H1 (cell line): ENCODE measurements around the gene ST8SIA4. TPM values are rescaled to one million over a fixed set of nuclear protein-coding genes. Genes with fewer than 3 reads are reported as not detected.

Experiments used
- CTCF ChIA-PET: fragments of 300-600 bp; sonication (Branson Sonifier 250); formaldehyde crosslinking; loops from one replicate; lab custom pipeline; 2021; ENCODE audit not compliant: partially characterized antibody; lab: Charles Lee
- POLR2A ChIA-PET: fragments of 300-600 bp; sonication (Branson Sonifier 250); formaldehyde crosslinking; loops from one replicate; lab custom pipeline; 2021; ENCODE audit warnings: inconsistent platforms; ENCODE audit not compliant: partially characterized antibody; lab: Charles Lee
- DNase-seq, 2 experiments: peaks; one replicate each; pipeline versions ENCODE4 v3.0.0 to v3.0.0-alpha.2; 2010 to 2022; ENCODE audit warnings: low spot score in 2 of 2, low read depth in 1 of 2, mixed read lengths in 1 of 2
- FAIRE-seq: peaks from 2 replicates; lab custom pipeline; 2011; peaks lifted over from hg19 to GRCh38; lab: Jason Lieb, UNC
- H2AFZ ChIP-seq: 2 replicates; pipeline ENCODE4 v1.8.1; 2012; ENCODE audit warnings: low read length, inconsistent platforms
- H2AK5ac ChIP-seq: 2 replicates; pipeline ENCODE4 v1.6.1; 2013; ENCODE audit warnings: low read depth, low read length
- H2BK120ac ChIP-seq: replicated peaks from 2 replicates; pipeline ENCODE3; 2013; ENCODE audit warnings: low read depth, low read length, inconsistent platforms
- H2BK12ac ChIP-seq: 2 replicates; pipeline ENCODE4 v1.6.1; 2013; ENCODE audit warnings: low read depth, low read length
- H2BK15ac ChIP-seq: 2 replicates; pipeline ENCODE4 v1.6.1; 2013; ENCODE audit warnings: low read length
- H2BK20ac ChIP-seq: 2 replicates; pipeline ENCODE4 v1.6.1; 2013; ENCODE audit warnings: low read length
- H2BK5ac ChIP-seq: 2 replicates; pipeline ENCODE4 v1.6.1; 2013; ENCODE audit warnings: low read depth, low read length
- H3K14ac ChIP-seq: 2 replicates; pipeline ENCODE4 v1.6.1; 2013; ENCODE audit warnings: inconsistent platforms; ENCODE audit not compliant: insufficient read length
- H3K18ac ChIP-seq: 2 replicates; pipeline ENCODE4 v1.6.1; 2013; ENCODE audit warnings: low read length; ENCODE audit errors: extremely low read depth
- H3K23ac ChIP-seq: 2 replicates; pipeline ENCODE4 v1.6.1; 2013; ENCODE audit warnings: inconsistent platforms; ENCODE audit not compliant: insufficient read length
- H3K23me2 ChIP-seq: 2 replicates; pipeline ENCODE4 v1.6.1; 2013; ENCODE audit warnings: low read depth, low read length
- H3K27ac ChIP-seq: 2 replicates; pipeline ENCODE4 v1.6.1; 2011; ENCODE audit warnings: low read depth, low read length, inconsistent platforms
- H3K27me3 ChIP-seq, 4 experiments: replicated peaks in 1 of 4; 1 replicate in 1 of 4; 2 replicates in 3 of 4; pipeline versions ENCODE4 v1.6.1 to v1.8.1; 2011 to 2013; ENCODE audit warnings: low read length in 3 of 4, mild to moderate bottlenecking in 3 of 4, inconsistent platforms in 2 of 4, mixed read lengths in 2 of 4, moderate library complexity in 1 of 4; ENCODE audit not compliant: control insufficient read depth in 3 of 4, insufficient read depth in 3 of 4; ENCODE audit errors: extremely low read depth in 1 of 4
- H3K36me3 ChIP-seq, 4 experiments: 2 replicates each; pipeline versions ENCODE4 v1.6.1 to v1.8.1; 2011 to 2013; ENCODE audit warnings: mild to moderate bottlenecking in 4 of 4, low read length in 3 of 4, moderate library complexity in 2 of 4, control low read depth in 1 of 4, inconsistent platforms in 1 of 4; ENCODE audit not compliant: insufficient read depth in 4 of 4, control insufficient read depth in 2 of 4
- H3K4ac ChIP-seq: replicated peaks from 2 replicates; pipeline ENCODE3; 2013; ENCODE audit warnings: low read length, low read depth, mixed read lengths, inconsistent platforms; ENCODE audit not compliant: insufficient read length
- H3K4me1 ChIP-seq, 4 experiments: replicated peaks in 1 of 4; 1 replicate in 1 of 4; 2 replicates in 3 of 4; pipeline versions ENCODE4 v1.6.1 to v1.8.1; 2011 to 2013; ENCODE audit warnings: low read length in 3 of 4, inconsistent platforms in 2 of 4, mixed read lengths in 1 of 4; ENCODE audit not compliant: insufficient read depth in 4 of 4, control insufficient read depth in 3 of 4
- H3K4me2 ChIP-seq, 2 experiments: 2 replicates each; pipeline versions ENCODE4 v1.6.1 to v1.8.1; 2011 to 2013; ENCODE audit warnings: low read depth in 2 of 2, low read length in 2 of 2, control low read depth in 1 of 2, inconsistent platforms in 1 of 2, mild to moderate bottlenecking in 1 of 2; ENCODE audit not compliant: insufficient read depth in 1 of 2
- H3K4me3 ChIP-seq, 4 experiments: fragments of 200-600, 300-600 bp in 1 of 4; sonication (generic), shearing (Covaris generic), sonication (Bioruptor Twin) in 1 of 4; 2 replicates each; pipeline versions ENCODE4 v1.5.1 to v1.8.1; 2011 to 2016; ENCODE audit warnings: low read length in 4 of 4, low read depth in 3 of 4, control low read depth in 2 of 4, inconsistent platforms in 2 of 4, mild to moderate bottlenecking in 2 of 4, mixed read lengths in 1 of 4, moderate library complexity in 1 of 4; ENCODE audit not compliant: insufficient read depth in 2 of 4; ENCODE audit errors: extremely low read depth in 1 of 4
- H3K56ac ChIP-seq: replicated peaks from 2 replicates; pipeline ENCODE3; 2013; ENCODE audit warnings: low read depth, mild to moderate bottlenecking, mixed read lengths, low read length, inconsistent platforms; ENCODE audit not compliant: insufficient read length
- H3K79me1 ChIP-seq: 2 replicates; pipeline ENCODE4 v1.6.1; 2013; ENCODE audit warnings: low read depth, low read length, control low read depth
- H3K79me2 ChIP-seq, 2 experiments: 2 replicates each; pipeline versions ENCODE4 v1.6.1 to v1.8.1; 2012 to 2013; ENCODE audit warnings: low read length in 2 of 2, mild to moderate bottlenecking in 2 of 2, inconsistent platforms in 1 of 2; ENCODE audit not compliant: insufficient read depth in 2 of 2, control insufficient read depth in 1 of 2
- H3K9ac ChIP-seq, 4 experiments: replicated peaks in 1 of 4; 1 replicate in 1 of 4; 2 replicates in 3 of 4; pipeline versions ENCODE4 v1.6.1 to v1.8.1; 2011 to 2013; ENCODE audit warnings: low read depth in 3 of 4, low read length in 3 of 4, control low read depth in 2 of 4, mild to moderate bottlenecking in 2 of 4, moderate library complexity in 2 of 4, inconsistent platforms in 1 of 4; ENCODE audit errors: extremely low read depth in 1 of 4
- H3K9me3 ChIP-seq, 2 experiments: 2 replicates each; pipeline versions ENCODE4 v1.6.1 to v1.8.1; 2012 to 2013; ENCODE audit warnings: mild to moderate bottlenecking in 2 of 2, moderate library complexity in 2 of 2, control low read depth in 1 of 2, inconsistent platforms in 1 of 2, low read depth in 1 of 2, low read length in 1 of 2, mixed read lengths in 1 of 2; ENCODE audit not compliant: insufficient read depth in 2 of 2
- H4K20me1 ChIP-seq, 2 experiments: replicated peaks in 1 of 2; 2 replicates each; pipeline versions ENCODE3 to v1.8.1; 2011 to 2013; ENCODE audit warnings: inconsistent platforms in 2 of 2, low read length in 2 of 2, mild to moderate bottlenecking in 1 of 2; ENCODE audit not compliant: insufficient read depth in 2 of 2, control insufficient read depth in 1 of 2
- H4K5ac ChIP-seq: 2 replicates; pipeline ENCODE4 v1.6.1; 2013; ENCODE audit warnings: low read length, low read depth, mixed read lengths, inconsistent platforms; ENCODE audit not compliant: insufficient read length
- H4K8ac ChIP-seq: 2 replicates; pipeline ENCODE4 v1.8.0; 2013; ENCODE audit warnings: mild to moderate bottlenecking, moderate library complexity, low read length, inconsistent platforms; ENCODE audit not compliant: insufficient read depth; ENCODE audit errors: extremely low read depth
- H4K91ac ChIP-seq: replicated peaks from 2 replicates; pipeline ENCODE3; 2013; ENCODE audit warnings: low read length, mixed read lengths, inconsistent platforms; ENCODE audit not compliant: insufficient read length
- ASH2L ChIP-seq: fragments of 200-600, 300-600 bp; sonication (generic); IDR thresholded peaks from one replicate; pipeline ENCODE4 v1.7.1; 2017; ENCODE audit warnings: low read length
- GABPA ChIP-seq: IDR thresholded peaks from 2 replicates; pipeline ENCODE4 v1.6.1; 2011; ENCODE audit warnings: mild to moderate bottlenecking, low read length, moderate library complexity, borderline replicate concordance; ENCODE audit not compliant: insufficient read depth
- GTF2F1 ChIP-seq: IDR thresholded peaks from 2 replicates; pipeline ENCODE4 v1.6.1; 2012; ENCODE audit warnings: low read depth, low read length, improper control_type of control experiment, borderline replicate concordance
- HDAC6 ChIP-seq: IDR thresholded peaks from one replicate; pipeline ENCODE4 v1.7.1; 2012; ENCODE audit warnings: low read depth, mild to moderate bottlenecking, inconsistent platforms, low read length, moderate library complexity
- KDM5A ChIP-seq: fragments of 200-600 bp; IDR thresholded peaks from 2 replicates; pipeline ENCODE4 v1.7.1; 2012; ENCODE audit warnings: mild to moderate bottlenecking, low read length, inconsistent platforms, mixed read lengths
- NANOG ChIP-seq: IDR thresholded peaks from 2 replicates; pipeline ENCODE4 v1.6.1; 2011; ENCODE audit warnings: low read length, low read depth, mild to moderate bottlenecking, inconsistent platforms; ENCODE audit not compliant: insufficient read depth, poor library complexity, severe bottlenecking
- NRF1 ChIP-seq: IDR thresholded peaks from 2 replicates; pipeline ENCODE4 v1.6.1; 2011; ENCODE audit warnings: mild to moderate bottlenecking, low read depth, low read length, improper control_type of control experiment
- RAD21 ChIP-seq, 2 experiments: IDR thresholded peaks in 1 of 2; conservative IDR thresholded peaks in 1 of 2; 2 replicates each; pipeline ENCODE4 v1.6.1; 2011; ENCODE audit warnings: low read depth in 2 of 2, low read length in 2 of 2, improper control_type of control experiment in 1 of 2, inconsistent platforms in 1 of 2, mild to moderate bottlenecking in 1 of 2, moderate library complexity in 1 of 2
- SP1 ChIP-seq: IDR thresholded peaks from 2 replicates; pipeline ENCODE4 v1.6.1; 2011; ENCODE audit warnings: low read depth, low read length
- SP2 ChIP-seq: IDR thresholded peaks from 2 replicates; pipeline ENCODE4 v1.6.1; 2012; ENCODE audit warnings: mild to moderate bottlenecking, low read length, inconsistent platforms
- SRF ChIP-seq: IDR thresholded peaks from 2 replicates; pipeline ENCODE4 v1.6.1; 2011; ENCODE audit warnings: mild to moderate bottlenecking, low read depth, low read length, moderate library complexity
- TAF1 ChIP-seq: IDR thresholded peaks from 2 replicates; pipeline ENCODE4 v1.6.1; 2011; ENCODE audit warnings: mild to moderate bottlenecking, low read depth, low read length
- YY1 ChIP-seq: IDR thresholded peaks from 2 replicates; pipeline ENCODE4 v1.6.1; 2011; ENCODE audit warnings: low read depth, mild to moderate bottlenecking, low read length
- WGBS, 2 experiments: shearing (Covaris generic) in 1 of 2; methylation state at CpG; one replicate each; pipeline versions ENCODE4 v1.1.6 to v1.1.7; 2013 to 2015; ENCODE audit warnings: low lambda C conversion rate in 2 of 2, mixed read lengths in 2 of 2, inconsistent platforms in 1 of 2, low coverage in 1 of 2, missing lambda C conversion rate in 1 of 2; ENCODE audit not compliant: insufficient replicate concordance in 2 of 2, insufficient coverage in 1 of 2, insufficient read length in 1 of 2; ENCODE audit errors: extremely low coverage in 1 of 2, missing lambda C conversion rate in 1 of 2; 5-methylcytosine and 5-hydroxymethylcytosine counted together
- polyA plus RNA-seq, 7 experiments: library from polyadenylated mRNA; depleted of rRNA in 3 of 7; stranded (reverse) in 5 of 7; unstranded in 2 of 7; fragments of >200 nt in 5 of 7; fragments of 200-250 nt in 2 of 7; gene quantifications; 1 replicate in 5 of 7; 2 replicates in 1 of 7; 4 replicates in 1 of 7; pipeline versions ENCODE4 v1.2.1 to v1.2.3, GENCODE V29; 2011 to 2013; ENCODE audit warnings: missing spikeins in 2 of 7, mixed read lengths in 2 of 7
- total RNA-seq: library from RNA; stranded (reverse); fragmentation: NEBNext Ultra II Directional; extraction: Animal tissue kit (Norgen Biotek cat#: 25700); gene quantifications from 2 replicates; pipeline ENCODE4 v1.2.1, GENCODE V29; 2021
- TF ChIP-seq, protein P1 (sequence below): IDR thresholded peaks from 2 replicates; pipeline ENCODE4 v1.6.1; 2011; ENCODE audit warnings: low read length, improper control_type of control experiment

ST8SIA4 gene
- total and polyA plus RNA-seq, 2 of the 8 experiments (the other 6 are each of a cell fraction or from before 2014, with no cell fraction given) = 0.08 to 0.50 TPM

DNA sequence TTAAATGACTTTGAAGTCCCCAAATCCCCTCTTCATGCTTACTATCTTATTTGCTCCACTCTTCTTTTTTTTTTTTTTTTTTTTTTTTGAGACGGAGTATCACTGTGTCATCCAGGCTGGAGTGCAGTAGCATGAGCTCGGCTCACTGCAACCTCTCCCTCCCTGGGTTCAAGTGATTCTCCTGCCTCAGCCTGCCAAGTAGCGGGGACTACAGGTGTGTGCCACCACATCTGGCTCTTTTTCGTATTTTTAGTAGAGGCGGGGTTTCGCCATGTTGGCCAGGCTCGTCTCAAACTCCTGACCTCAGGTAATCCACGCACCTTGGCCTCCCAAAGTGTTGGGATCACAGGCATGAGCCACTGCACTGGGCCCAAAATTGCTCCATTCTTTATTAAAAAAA, 51.0 kb downstream of the ST8SIA4 start:
- H4K8ac ChIP-seq = no peak overlapping the region; the same call in 1 of the 2 replicates
- H3K9ac ChIP-seq = no peak overlapping the region
- H3K23ac ChIP-seq = no peak overlapping the region
- H2AFZ ChIP-seq = no peak overlapping the region
- no peak overlapping the region for H3K4ac ChIP-seq
- H3K4me1 ChIP-seq = no peaks in the 10 kb centered on the region
- no peak overlapping the region for H4K91ac ChIP-seq
- H2BK20ac ChIP-seq = no peak overlapping the region
- H3K4me3 ChIP-seq = no peak overlapping the region
- no peak overlapping the region for H3K14ac ChIP-seq
- H3K79me2 ChIP-seq = no peaks in the 10 kb centered on the region
- DNase-seq (no peak), FAIRE-seq (no peak)
- no peak overlapping the region for H3K18ac ChIP-seq
- no peaks in the 10 kb centered on the region for H3K23me2 ChIP-seq
- POLR2A ChIA-PET = no interaction called here
- no peaks in the 10 kb centered on the region for H3K27me3 ChIP-seq
- no peak overlapping the region for H2BK12ac ChIP-seq
- 94% methylated on average over 6 of the region's 8 CpGs; no CpG with 5 or more reads in 1 of the 2 experiments for WGBS, 2 experiments
- no peak overlapping the region for H2BK120ac ChIP-seq
- no peak overlapping the region for H2BK15ac ChIP-seq
- H2AK5ac ChIP-seq = no peak overlapping the region
- no peak overlapping the region for H2BK5ac ChIP-seq
- no peak overlapping the region for H4K5ac ChIP-seq
- H3K56ac ChIP-seq = no peak overlapping the region
- no peaks in the 10 kb centered on the region for H3K36me3 ChIP-seq
- H3K79me1 ChIP-seq = no peaks in the 10 kb centered on the region
- no peak overlapping the region for H3K4me2 ChIP-seq
- CTCF ChIA-PET = interaction anchor here (1.9 kb wide), 1 partner anchor 154 kb away, joined by 4 read pairs; no protein-coding TSS in a partner anchor
- no peak overlapping the region for H3K27ac ChIP-seq
- no peaks in the 10 kb centered on the region for H3K9me3 ChIP-seq
- H4K20me1 ChIP-seq = no peaks in the 10 kb centered on the region
- TF ChIP-seq ASH2L = no peak
- TF ChIP-seq GABPA = no peak
- no peak for TF ChIP-seq TAF1
- no peak for TF ChIP-seq GTF2F1
- no peak for TF ChIP-seq KDM5A
- TF ChIP-seq, protein P1, sequence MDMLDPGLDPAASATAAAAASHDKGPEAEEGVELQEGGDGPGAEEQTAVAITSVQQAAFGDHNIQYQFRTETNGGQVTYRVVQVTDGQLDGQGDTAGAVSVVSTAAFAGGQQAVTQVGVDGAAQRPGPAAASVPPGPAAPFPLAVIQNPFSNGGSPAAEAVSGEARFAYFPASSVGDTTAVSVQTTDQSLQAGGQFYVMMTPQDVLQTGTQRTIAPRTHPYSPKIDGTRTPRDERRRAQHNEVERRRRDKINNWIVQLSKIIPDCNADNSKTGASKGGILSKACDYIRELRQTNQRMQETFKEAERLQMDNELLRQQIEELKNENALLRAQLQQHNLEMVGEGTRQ = no peak
- no peak for TF ChIP-seq NRF1
- no peak for TF ChIP-seq RAD21 (IDR thresholded peaks at IDR 0.05 in 1 of 2, conservative IDR thresholded peaks at IDR 0.05 in 1 of 2; ENCODE audit: low read depth in 2 of 2, low read length in 2 of 2)
- no peak for TF ChIP-seq SRF
- no peak for TF ChIP-seq HDAC6
- TF ChIP-seq SP1 = no peak
- no peak for TF ChIP-seq SP2
- no peak for TF ChIP-seq YY1
- no peak for TF ChIP-seq NANOG
